ENCODE data around the gene KRTAP5-3.

Gene KRTAP5-3

GRCh38 chr11:1608363-1608762, at the start of gene KRTAP5-3:
Gene KRTAP5-3, minus strand, starts transcription at chr11:1608463. Its CDS starts 78 bp downstream, at chr11:1608385.
- H3K27me3 Mint-ChIP-seq, result peaks cover 27 to 32% of the 10 kb centered on the region in 2 donors

GRCh38 chr11:1656670-1657069, 48.4 kb upstream of the KRTAP5-3 start:
- ATAC-seq (replicated peaks), result no peak
- no peaks in the 10 kb centered on the region for H3K9me3 Mint-ChIP-seq
- no peak overlapping the region for H3K4me3 Mint-ChIP-seq
- DNase-seq, result no peak
- peaks cover 49 to 51% of the 10 kb centered on the region in 2 donors for H3K27me3 Mint-ChIP-seq
- no peaks in the 10 kb centered on the region for H3K36me3 Mint-ChIP-seq
- H3K27ac Mint-ChIP-seq, result no peak overlapping the region
- peaks cover 7 to 8% of the 10 kb centered on the region in 2 donors for H3K4me1 Mint-ChIP-seq

More at GRCh38 chr11:1608363-1608762, at the start of gene KRTAP5-3:
- DNase-seq (no peak), ATAC-seq (replicated peaks) (no peak)
- Mint-ChIP-seq H3K9me3 (no peaks in the 10 kb centered on the region), H3K36me3 (no peaks in the 10 kb centered on the region), H3K27ac (no peak within 1 kb of the TSS), H3K4me1 (peaks cover 0 to 3% of the 10 kb centered on the region in 2 donors), H3K4me3 (no peak within 1 kb of the TSS)

GRCh38 chr11:1656061-1656441, 47.8 kb upstream of the KRTAP5-3 start:
- DNase-seq, result no peak
- Mint-ChIP-seq H3K4me1 (peaks cover 7 to 8% of the 10 kb centered on the region in 2 donors), H3K36me3 (no peaks in the 10 kb centered on the region), H3K27ac (no peak overlapping the region), H3K9me3 (no peaks in the 10 kb centered on the region), H3K27me3 (peaks cover 43 to 51% of the 10 kb centered on the region in 2 donors), H3K4me3 (no peak overlapping the region)
- ATAC-seq (replicated peaks), result no peak

GRCh38 chr11:1655168-1656060, 47.2 kb upstream of the KRTAP5-3 start:
- H3K4me3 Mint-ChIP-seq, result no peak overlapping the region
- ATAC-seq (replicated peaks) (no peak), DNase-seq (no peak)
- H3K27me3 Mint-ChIP-seq, result peaks cover 41 to 49% of the 10 kb centered on the region in 2 donors
- no peaks in the 10 kb centered on the region for H3K9me3 Mint-ChIP-seq
- peaks cover 7 to 8% of the 10 kb centered on the region in 2 donors for H3K4me1 Mint-ChIP-seq
- H3K27ac Mint-ChIP-seq, result no peak overlapping the region
- no peaks in the 10 kb centered on the region for H3K36me3 Mint-ChIP-seq

- Mint-ChIP-seq H3K27ac (no peak overlapping the region), H3K27me3 (peaks cover 32 to 41% of the 10 kb centered on the region in 2 donors), H3K4me3 (no peak overlapping the region), H3K36me3 (no peaks in the 10 kb centered on the region), H3K9me3 (no peaks in the 10 kb centered on the region), H3K4me1 (peaks cover 4 to 6% of the 10 kb centered on the region in 2 donors)
- DNase-seq (no peak), ATAC-seq (replicated peaks) (no peak)
These were observed 46.3 kb upstream of the KRTAP5-3 start for GRCh38 chr11:1654388-1655167.

- DNase-seq (no peak), ATAC-seq (replicated peaks) (no peak)
- H3K4me1 Mint-ChIP-seq, result peaks cover 0 to 2% of the 10 kb centered on the region in 2 donors
- peaks cover 29 to 36% of the 10 kb centered on the region in 2 donors for H3K27me3 Mint-ChIP-seq
- no peak overlapping the region for H3K4me3 Mint-ChIP-seq
- no peaks in the 10 kb centered on the region for H3K36me3 Mint-ChIP-seq
- H3K9me3 Mint-ChIP-seq, result no peaks in the 10 kb centered on the region
- H3K27ac Mint-ChIP-seq, result no peak overlapping the region
These were observed 45.5 kb upstream of the KRTAP5-3 start for GRCh38 chr11:1653541-1654387.

- Mint-ChIP-seq H3K36me3 (no peaks in the 10 kb centered on the region), H3K27me3 (peaks cover 29 to 32% of the 10 kb centered on the region in 2 donors), H3K27ac (no peak overlapping the region), H3K4me3 (no peak overlapping the region), H3K4me1 (peaks cover 0 to 2% of the 10 kb centered on the region in 2 donors), H3K9me3 (no peaks in the 10 kb centered on the region)
- ATAC-seq (replicated peaks) (peak; percentile 83 to 87), DNase-seq (peak; percentile 51)
These were observed 44.7 kb upstream of the KRTAP5-3 start for GRCh38 chr11:1652771-1653540.

- Mint-ChIP-seq H3K9me3 (no peaks in the 10 kb centered on the region), H3K4me1 (peaks cover 0 to 2% of the 10 kb centered on the region in 2 donors), H3K4me3 (no peak overlapping the region), H3K27ac (no peak overlapping the region), H3K36me3 (no peaks in the 10 kb centered on the region), H3K27me3 (peaks cover 27 to 29% of the 10 kb centered on the region in 2 donors)
- ATAC-seq (replicated peaks), result no peak
- no peak for DNase-seq
These were observed 44.1 kb upstream of the KRTAP5-3 start for GRCh38 chr11:1652442-1652770.

GRCh38 chr11:1652026-1652425, 43.8 kb upstream of the KRTAP5-3 start:
- DNase-seq (no peak), ATAC-seq (replicated peaks) (no peak)
- Mint-ChIP-seq H3K4me1 (peaks cover 0 to 2% of the 10 kb centered on the region in 2 donors), H3K4me3 (no peak overlapping the region), H3K27me3 (peaks cover 27 to 29% of the 10 kb centered on the region in 2 donors), H3K27ac (no peak overlapping the region), H3K9me3 (no peaks in the 10 kb centered on the region), H3K36me3 (no peaks in the 10 kb centered on the region)

GRCh38 chr11:1651411-1651980, 43.2 kb upstream of the KRTAP5-3 start:
- ATAC-seq (replicated peaks) (no peak), DNase-seq (no peak)
- no peaks in the 10 kb centered on the region for H3K36me3 Mint-ChIP-seq
- no peak overlapping the region for H3K27ac Mint-ChIP-seq
- no peaks in the 10 kb centered on the region for H3K9me3 Mint-ChIP-seq
- peaks cover 0 to 2% of the 10 kb centered on the region in 2 donors for H3K4me1 Mint-ChIP-seq
- no peak overlapping the region for H3K4me3 Mint-ChIP-seq
- peaks cover 21 to 29% of the 10 kb centered on the region in 2 donors for H3K27me3 Mint-ChIP-seq

- no peak for ATAC-seq (replicated peaks)
- no peaks in the 10 kb centered on the region for H3K36me3 Mint-ChIP-seq
- peaks cover 0 to 2% of the 10 kb centered on the region in 2 donors for H3K4me1 Mint-ChIP-seq
- no peak for DNase-seq
- H3K27ac Mint-ChIP-seq, result no peak overlapping the region
- no peak overlapping the region for H3K4me3 Mint-ChIP-seq
- H3K9me3 Mint-ChIP-seq, result no peaks in the 10 kb centered on the region
- H3K27me3 Mint-ChIP-seq, result peaks cover 17 to 28% of the 10 kb centered on the region in 2 donors
These were observed 42.6 kb upstream of the KRTAP5-3 start for GRCh38 chr11:1650918-1651262.

GRCh38 chr11:1650034-1650917, 42.0 kb upstream of the KRTAP5-3 start:
- DNase-seq (no peak), ATAC-seq (replicated peaks) (no peak)
- H3K4me1 Mint-ChIP-seq, result peaks cover 0 to 2% of the 10 kb centered on the region in 2 donors
- no peaks in the 10 kb centered on the region for H3K36me3 Mint-ChIP-seq
- H3K4me3 Mint-ChIP-seq, result no peak overlapping the region
- H3K27ac Mint-ChIP-seq, result no peak overlapping the region
- H3K9me3 Mint-ChIP-seq, result no peaks in the 10 kb centered on the region
- peaks cover 12 to 24% of the 10 kb centered on the region in 2 donors for H3K27me3 Mint-ChIP-seq

Measured in stimulated activated naive B cell treated with anti-CD40 and anti-IgM and Interleukin-4, amounts not matched to agents 10 μg/mL and 1 μg/mL and 100 μg/mL, for 72 hours (primary cell).